ENCODE results near the gene STRIP2. TPM values are rescaled to one million over a fixed set of nuclear protein-coding genes. Genes with fewer than 3 reads are reported as not detected.

Gene STRIP2
- total and polyA plus RNA-seq, 2 donors (not counting 1 experiment from before 2014, with no cell fraction given), result 0.21 to 0.79 TPM

DNA sequence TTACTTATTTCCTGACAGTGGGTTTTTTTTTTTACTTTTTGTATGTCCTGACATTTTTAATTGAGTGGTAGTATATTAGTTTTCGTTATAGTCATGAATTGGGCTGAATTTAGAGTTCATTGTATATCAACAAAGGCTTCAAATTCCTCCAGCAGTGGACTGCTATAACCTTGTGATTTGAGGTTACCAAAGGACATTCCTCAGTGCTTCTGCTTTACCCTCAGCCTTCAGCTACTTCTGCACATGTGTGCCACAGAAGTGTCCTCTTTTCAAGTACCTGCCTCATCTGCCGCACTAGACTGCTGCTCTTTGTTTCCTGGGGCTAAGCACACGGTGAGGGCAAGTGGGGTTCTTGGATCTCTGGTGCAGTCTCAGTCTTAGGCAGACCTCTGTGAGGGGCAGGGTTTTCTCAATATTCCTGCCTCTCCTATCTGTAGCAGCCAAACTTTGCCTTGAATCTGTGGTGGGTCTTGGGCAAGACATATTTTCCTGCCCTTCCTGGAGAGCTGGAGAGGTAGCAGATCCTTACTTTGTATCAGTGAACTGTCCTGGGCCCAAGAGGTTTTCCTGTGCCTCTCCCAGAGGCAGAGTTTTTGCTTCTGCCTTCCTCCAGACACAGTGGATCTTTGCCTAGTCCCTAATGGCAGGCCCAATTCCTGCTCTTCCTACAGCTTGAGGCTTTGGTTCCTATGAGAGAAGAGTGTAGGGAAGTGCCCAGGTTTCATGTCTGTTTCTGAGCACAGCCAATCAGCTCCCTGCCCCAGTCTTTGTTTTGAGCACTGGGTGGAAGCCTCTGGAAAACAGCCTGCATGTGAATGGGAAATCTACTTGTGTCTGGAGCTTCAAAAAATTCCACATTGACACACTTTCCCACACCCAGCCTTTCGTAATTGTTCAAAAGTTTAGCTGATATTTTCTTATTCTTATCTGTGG lies 39.0 kb upstream of the STRIP2 start:
- Histone ChIP-seq H4K20me1 (ENCODE audit: control insufficient read depth, insufficient read depth, low read length, poor library complexity, severe bottlenecking) (no peaks in the 10 kb centered on the region), H3K4me2 (replicated peaks; ENCODE audit: low read depth, low read length, poor library complexity, severe bottlenecking) (no peak overlapping the region), H2AFZ (ENCODE audit: insufficient read depth, low read depth, low read length, poor library complexity, severe bottlenecking) (no peak overlapping the region), H3K9ac (ENCODE audit: low read length) (no peak overlapping the region), H3K4me1 (ENCODE audit: control insufficient read depth in 2 of 2, insufficient read depth in 2 of 2, low read length in 2 of 2) (no peaks in the 10 kb centered on the region), H3K4me3 (ENCODE audit: control extremely low read depth in 1 of 5, extremely low read depth in 1 of 5, insufficient read depth in 1 of 5, low read depth in 2 of 5, low read length in 4 of 5) (no peak overlapping the region), H3K27me3 (replicated peaks in 1 of 4; ENCODE audit: control extremely low read depth in 1 of 4, control insufficient read depth in 3 of 4, insufficient read depth in 4 of 4, low read length in 3 of 4) (no peaks in the 10 kb centered on the region), H3K36me3 (replicated peaks in 1 of 2; ENCODE audit: control extremely low read depth in 1 of 2, control insufficient read depth in 1 of 2, extremely low read depth in 1 of 2, insufficient read depth in 2 of 2, low read length in 1 of 2) (peaks cover 3 to 14% of the 10 kb centered on the region in 2 experiments), H3K79me2 (ENCODE audit: control insufficient read depth, insufficient read depth, low read length) (no peaks in the 10 kb centered on the region), H3K27ac (ENCODE audit: low read length in 2 of 2) (no peak overlapping the region), H3K9me3 (ENCODE audit: control extremely low read depth in 1 of 3, control insufficient read depth in 2 of 3, insufficient read depth in 1 of 3, low read length in 2 of 3) (no peaks in the 10 kb centered on the region)
- Mint-ChIP-seq H3K9me3 (ENCODE audit: insufficient read depth) (no peaks in the 10 kb centered on the region), H3K4me3 (no peak overlapping the region), H3K4me1 (no peaks in the 10 kb centered on the region), H3K27me3 (no peaks in the 10 kb centered on the region), H3K27ac (no peak overlapping the region)
- DNase-seq, result no peak
- TF ChIP-seq EZH2 (IDR thresholded peaks at IDR 0.05; ENCODE audit: borderline replicate concordance, insufficient read depth, low read depth, low read length, poor library complexity, severe bottlenecking), result no peak
- TF ChIP-seq, protein P1, sequence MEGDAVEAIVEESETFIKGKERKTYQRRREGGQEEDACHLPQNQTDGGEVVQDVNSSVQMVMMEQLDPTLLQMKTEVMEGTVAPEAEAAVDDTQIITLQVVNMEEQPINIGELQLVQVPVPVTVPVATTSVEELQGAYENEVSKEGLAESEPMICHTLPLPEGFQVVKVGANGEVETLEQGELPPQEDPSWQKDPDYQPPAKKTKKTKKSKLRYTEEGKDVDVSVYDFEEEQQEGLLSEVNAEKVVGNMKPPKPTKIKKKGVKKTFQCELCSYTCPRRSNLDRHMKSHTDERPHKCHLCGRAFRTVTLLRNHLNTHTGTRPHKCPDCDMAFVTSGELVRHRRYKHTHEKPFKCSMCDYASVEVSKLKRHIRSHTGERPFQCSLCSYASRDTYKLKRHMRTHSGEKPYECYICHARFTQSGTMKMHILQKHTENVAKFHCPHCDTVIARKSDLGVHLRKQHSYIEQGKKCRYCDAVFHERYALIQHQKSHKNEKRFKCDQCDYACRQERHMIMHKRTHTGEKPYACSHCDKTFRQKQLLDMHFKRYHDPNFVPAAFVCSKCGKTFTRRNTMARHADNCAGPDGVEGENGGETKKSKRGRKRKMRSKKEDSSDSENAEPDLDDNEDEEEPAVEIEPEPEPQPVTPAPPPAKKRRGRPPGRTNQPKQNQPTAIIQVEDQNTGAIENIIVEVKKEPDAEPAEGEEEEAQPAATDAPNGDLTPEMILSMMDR (IDR thresholded peaks at IDR 0.05), result no peak
- no peak for ATAC-seq (ENCODE audit: low read depth)
- intact Hi-C loops (cut with micrococcal nuclease), result no loop called here
- 100% methylated on average over 2 of the region's 4 CpGs for WGBS (ENCODE audit: insufficient coverage)
- ChIA-PET CTCF (interaction anchor here (1.8 kb wide), 1 partner anchor 18 kb away, joined by 6 read pairs; no protein-coding TSS in a partner anchor), POLR2A (interaction anchor here (0.6 kb wide), 1 partner anchor 522 kb away, joined by 6 read pairs; no protein-coding TSS in a partner anchor)
